ENCODE results near the gene KLF1. TPM values are rescaled to one million over a fixed set of nuclear protein-coding genes. Genes with fewer than 3 reads are reported as not detected.
A peak's percentile ranks its signal among the peaks of the same experiment; 100 is the strongest.

KLF1 gene
- total RNA-seq, 4 donors from 2014 or later = not detected

DNA sequence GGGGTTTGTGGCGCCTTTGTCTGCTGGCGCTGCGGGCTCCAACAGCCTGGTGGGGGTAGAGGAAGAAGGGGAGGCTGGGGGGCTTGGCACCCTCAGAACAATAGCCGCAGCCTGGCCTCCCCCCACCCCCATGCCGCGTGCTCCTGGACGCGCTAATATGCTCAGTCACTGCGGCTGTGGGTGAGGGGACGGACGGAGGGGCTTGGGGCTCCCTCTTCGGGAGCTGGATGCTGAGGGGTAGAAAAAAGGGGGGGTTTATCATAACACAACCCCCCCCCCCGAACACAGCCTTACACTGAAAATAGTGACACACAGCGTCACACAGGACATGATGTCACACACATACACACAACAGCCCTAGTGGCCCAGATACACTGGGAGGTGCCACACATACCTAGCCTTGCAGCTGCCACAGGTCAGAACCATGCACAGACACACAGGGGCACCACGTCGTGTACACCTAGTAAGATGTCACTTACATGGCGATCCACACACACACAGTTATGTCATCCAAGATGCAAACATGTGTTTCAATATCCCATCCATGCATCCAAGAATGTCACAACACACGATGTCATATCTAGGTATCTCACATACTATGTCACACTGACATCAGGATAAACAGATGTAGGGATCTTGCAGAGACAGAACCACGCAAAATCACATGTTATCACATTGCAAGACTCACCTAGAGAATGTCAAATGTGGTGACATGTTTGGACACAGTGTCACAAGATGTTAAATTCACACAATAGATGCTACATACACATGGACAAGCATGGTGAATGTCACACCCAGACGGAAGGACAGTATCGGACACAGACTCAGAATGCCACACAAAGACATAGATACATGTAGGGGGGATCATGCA, 47.9 kb downstream of the KLF1 start:
- H3K4me3 ChIP-seq = peak overlapping the region; percentile 42
- DNase-seq (ENCODE audit: low spot score in 2 of 2) = no peak
- no peak overlapping the region for H3K27ac ChIP-seq
- WGBS = 28% methylated on average over 15 of the region's 21 CpGs
- H3K36me3 ChIP-seq = no peaks in the 10 kb centered on the region
- peaks cover 99% of the 10 kb centered on the region for H3K27me3 ChIP-seq
- TF ChIP-seq POLR2AphosphoS5 (IDR thresholded peaks at IDR 0.05) (no peak), POLR2A (IDR thresholded peaks at IDR 0.05) (no peak), EP300 (IDR thresholded peaks at IDR 0.05) (no peak), CTCF (IDR thresholded peaks at IDR 0.05) (no peak)
- no peaks in the 10 kb centered on the region for H3K9me3 ChIP-seq
- peaks cover 21% of the 10 kb centered on the region for H3K4me1 ChIP-seq

GRCh38 chr19:12838182-12838885, 48.7 kb downstream of the KLF1 start, which contains the start of gene MAST1:
Gene MAST1 (plus strand): TSS chr19:12838515. CDS start chr19:12838573, 58 bp downstream.
- WGBS = under 1% methylated on average over 34 of the region's 69 CpGs
- Histone ChIP-seq H3K27me3 (peaks cover 99% of the 10 kb centered on the region), H3K27ac (no peak within 1 kb of the TSS), H3K4me3 (peak within 1 kb of the TSS; percentile 42), H3K36me3 (no peaks in the 10 kb centered on the region), H3K4me1 (peaks cover 29% of the 10 kb centered on the region), H3K9me3 (no peaks in the 10 kb centered on the region)
- peak; percentile 10 to 73 for TF ChIP-seq CTCF (IDR thresholded peaks at IDR 0.05)
- TF ChIP-seq POLR2A (IDR thresholded peaks at IDR 0.05) = no peak
- DNase-seq (ENCODE audit: low spot score in 2 of 2) = no peak

DNA sequence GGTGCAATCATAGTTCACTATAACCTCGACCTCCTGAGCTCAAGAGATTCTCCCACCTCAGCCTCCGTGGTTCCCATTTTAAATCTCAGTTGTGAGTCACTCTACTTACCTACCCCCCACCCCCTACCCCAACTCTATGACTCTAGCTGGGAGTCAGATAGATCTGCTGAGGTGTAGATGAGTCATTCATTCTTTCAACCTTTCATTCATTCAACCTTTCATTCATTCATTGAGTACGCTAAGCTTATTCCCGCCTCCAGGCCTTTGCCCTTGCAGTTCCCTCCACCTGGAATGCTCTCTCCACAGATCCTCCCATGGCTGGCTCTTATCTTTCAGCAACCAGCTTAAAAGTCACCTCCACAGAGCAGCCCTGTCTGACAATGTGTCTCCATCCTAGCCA, 49.8 kb downstream of the KLF1 start:
- Histone ChIP-seq H3K36me3 (no peaks in the 10 kb centered on the region), H3K27me3 (peaks cover 99% of the 10 kb centered on the region), H3K4me3 (no peak overlapping the region), H3K27ac (no peak overlapping the region), H3K4me1 (peaks cover 39% of the 10 kb centered on the region), H3K9me3 (no peaks in the 10 kb centered on the region)
- WGBS = 78% methylated on average over 4 of the region's 4 CpGs
- no peak for DNase-seq (ENCODE audit: low spot score in 2 of 2)
- TF ChIP-seq EP300 (IDR thresholded peaks at IDR 0.05) = no peak
- no peak for TF ChIP-seq CTCF (IDR thresholded peaks at IDR 0.05)
- no peak for TF ChIP-seq POLR2A (IDR thresholded peaks at IDR 0.05)
- no peak for TF ChIP-seq POLR2AphosphoS5 (IDR thresholded peaks at IDR 0.05)

DNA sequence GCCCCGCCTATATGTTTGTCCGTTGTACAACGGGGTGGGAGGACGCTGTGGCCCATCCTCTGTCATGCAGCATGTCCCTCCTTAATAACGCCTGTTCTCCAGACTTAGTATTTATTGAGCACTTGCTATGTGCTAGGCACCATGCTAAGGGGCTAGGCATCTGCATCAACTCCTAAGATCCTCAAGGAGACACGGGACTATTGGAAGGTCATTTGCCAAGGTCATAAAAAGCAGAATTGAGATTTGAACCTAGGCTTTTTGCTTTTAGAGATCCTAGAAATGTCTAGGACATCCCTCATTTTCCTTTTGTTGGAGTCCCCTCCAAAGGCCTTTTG, 50.5 kb downstream of the KLF1 start:
- Histone ChIP-seq H3K27ac (no peak overlapping the region), H3K9me3 (no peaks in the 10 kb centered on the region), H3K27me3 (peaks cover 99% of the 10 kb centered on the region), H3K36me3 (no peaks in the 10 kb centered on the region), H3K4me3 (no peak overlapping the region), H3K4me1 (peaks cover 39% of the 10 kb centered on the region)
- WGBS = 14% methylated on average over 4 of the region's 6 CpGs
- DNase-seq (ENCODE audit: low spot score in 2 of 2) = no peak
- no peak for TF ChIP-seq CTCF (IDR thresholded peaks at IDR 0.05)
- TF ChIP-seq POLR2A (IDR thresholded peaks at IDR 0.05) = no peak
- TF ChIP-seq POLR2AphosphoS5 (IDR thresholded peaks at IDR 0.05) = no peak
- no peak for TF ChIP-seq EP300 (IDR thresholded peaks at IDR 0.05)

All from suprapubic skin (tissue), 4 donors.